ENCODE results near the gene AGO3. TPM values are rescaled to one million over a fixed set of nuclear protein-coding genes. Genes with fewer than 3 reads are reported as not detected.

Gene AGO3
- total and polyA plus RNA-seq, 2 donors (not counting 3 experiments of a cell fraction or from before 2014, with no cell fraction given) = 10.4 to 21.1 TPM

GRCh38 chr1:36089393-36090121 lies 158.7 kb downstream of the AGO3 start:
- Histone ChIP-seq H3K9me3 (replicated peaks; ENCODE audit: control insufficient read depth, insufficient read depth, low read length) (no peaks in the 10 kb centered on the region), H4K20me1 (replicated peaks; ENCODE audit: control insufficient read depth, extremely low read depth, insufficient read depth, low read length) (no peaks in the 10 kb centered on the region), H3K4me2 (ENCODE audit: insufficient read depth, low read length) (peak overlapping the region; percentile 86), H2AFZ (ENCODE audit: low read depth, low read length) (peak overlapping the region; percentile 66), H3K27me3 (ENCODE audit: control insufficient read depth in 2 of 2, insufficient read depth in 2 of 2, low read length in 2 of 2) (no peaks in the 10 kb centered on the region), H3K4me1 (ENCODE audit: control insufficient read depth, extremely low read depth, insufficient read depth, low read length) (peaks cover 8% of the 10 kb centered on the region), H3K4me3 (replicated peaks in 1 of 3; ENCODE audit: insufficient read depth in 1 of 3, low read depth in 1 of 3, low read length in 3 of 3) (peak overlapping the region; percentile 68 to 96 (median 83)), H3K27ac (ENCODE audit: insufficient read depth, low read depth, low read length) (peak overlapping the region; percentile 35), H3K79me2 (ENCODE audit: control insufficient read depth, insufficient read depth, low read length) (peaks cover 22% of the 10 kb centered on the region), H3K9me1 (replicated peaks; ENCODE audit: control insufficient read depth, extremely low read depth, insufficient read depth, low read length) (no peaks in the 10 kb centered on the region), H3K36me3 (ENCODE audit: control insufficient read depth in 2 of 2, extremely low read depth in 1 of 2, insufficient read depth in 2 of 2, low read length in 2 of 2) (peaks cover 14 to 34% of the 10 kb centered on the region in 2 experiments), H3K9ac (replicated peaks; ENCODE audit: extremely low read depth, insufficient read depth, low read length) (peak overlapping the region; percentile 73)
- intact Hi-C loops (cut with micrococcal nuclease) = no loop called here
- dilution Hi-C loops (cut with MboI; ENCODE audit: extremely low pct_ligation_motif_present, low sequenced_read_pairs) = no loop called here
- TF ChIP-seq JUN (IDR thresholded peaks at IDR 0.05; ENCODE audit: borderline replicate concordance, insufficient read depth, insufficient read length, low read depth) = no peak
- peak; percentile 20 for TF ChIP-seq MAX (IDR thresholded peaks at IDR 0.05; ENCODE audit: insufficient read depth, insufficient read length)
- DNase-seq (ENCODE audit: low read depth, low spot score) (peak; percentile 66), FAIRE-seq (no peak)
- POLR2A ChIA-PET = no interaction called here
- BruUV-seq (replicated peaks) = TSS peak; percentile 68
- CTCF ChIA-PET = interaction anchor here (1.8 kb wide), 1 partner anchor 45 kb away, joined by 9 read pairs; no protein-coding TSS in a partner anchor

- Histone ChIP-seq H2AFZ (ENCODE audit: low read depth, low read length) (no peak overlapping the region), H4K20me1 (replicated peaks; ENCODE audit: control insufficient read depth, extremely low read depth, insufficient read depth, low read length) (no peaks in the 10 kb centered on the region), H3K79me2 (ENCODE audit: control insufficient read depth, insufficient read depth, low read length) (peaks cover 22% of the 10 kb centered on the region), H3K9ac (replicated peaks; ENCODE audit: extremely low read depth, insufficient read depth, low read length) (no peak overlapping the region), H3K9me1 (replicated peaks; ENCODE audit: control insufficient read depth, extremely low read depth, insufficient read depth, low read length) (no peaks in the 10 kb centered on the region), H3K4me1 (ENCODE audit: control insufficient read depth, extremely low read depth, insufficient read depth, low read length) (peaks cover 8% of the 10 kb centered on the region), H3K9me3 (replicated peaks; ENCODE audit: control insufficient read depth, insufficient read depth, low read length) (no peaks in the 10 kb centered on the region), H3K27me3 (ENCODE audit: control insufficient read depth in 2 of 2, insufficient read depth in 2 of 2, low read length in 2 of 2) (no peaks in the 10 kb centered on the region), H3K27ac (ENCODE audit: insufficient read depth, low read depth, low read length) (no peak overlapping the region), H3K36me3 (ENCODE audit: control insufficient read depth in 2 of 2, extremely low read depth in 1 of 2, insufficient read depth in 2 of 2, low read length in 2 of 2) (peaks cover 16 to 38% of the 10 kb centered on the region in 2 experiments), H3K4me3 (replicated peaks in 1 of 3; ENCODE audit: insufficient read depth in 1 of 3, low read depth in 1 of 3, low read length in 3 of 3) (no peak overlapping the region), H3K4me2 (ENCODE audit: insufficient read depth, low read length) (no peak overlapping the region)
- no peak for DNase-seq (ENCODE audit: low read depth, low spot score)
- TF ChIP-seq EZH2 (IDR thresholded peaks at IDR 0.05; ENCODE audit: borderline replicate concordance, low read depth, low read length, severe bottlenecking) (no peak), JUN (IDR thresholded peaks at IDR 0.05; ENCODE audit: borderline replicate concordance, insufficient read depth, insufficient read length, low read depth) (no peak), GATA2 (IDR thresholded peaks at IDR 0.05; ENCODE audit: insufficient read depth, insufficient read length, low read depth, low read length) (no peak), MYC (IDR thresholded peaks at IDR 0.05; ENCODE audit: low read depth, low read length) (no peak), MAX (IDR thresholded peaks at IDR 0.05; ENCODE audit: insufficient read depth, insufficient read length) (no peak), FOS (IDR thresholded peaks at IDR 0.05; ENCODE audit: borderline replicate concordance, insufficient read depth, low read length) (no peak), CTCF (IDR thresholded peaks at IDR 0.05; ENCODE audit: extremely low read depth in 1 of 2, insufficient read depth in 1 of 2, low read depth in 1 of 2, low read length in 2 of 2) (no peak), POLR2AphosphoS5 (IDR thresholded peaks at IDR 0.05; ENCODE audit: insufficient read depth, low read depth, low read length) (no peak), POLR2A (IDR thresholded peaks at IDR 0.05; ENCODE audit: low read depth, low read length) (no peak)
- FAIRE-seq = no peak
- POLR2A ChIA-PET = no interaction called here
- intact Hi-C loops (cut with micrococcal nuclease) (no loop called here), dilution Hi-C loops (cut with MboI; ENCODE audit: extremely low pct_ligation_motif_present, low sequenced_read_pairs) (no loop called here)
- CTCF ChIA-PET = interaction anchor here (0.6 to 1.8 kb wide), 2 partner anchors 43 to 285 kb away, joined by 3 to 9 read pairs; no protein-coding TSS in a partner anchor
- no TSS peak for BruUV-seq (replicated peaks)
Measured at GRCh38 chr1:36091141-36091540, 160.2 kb downstream of the AGO3 start.

Data from endothelial cell of umbilical vein (primary cell).